HEK293 (cell line): ENCODE results near the gene GRAP2.

Experiments used
- CTCF ChIA-PET: fragments of 350-600 bp; formaldehyde crosslinking; extraction: SDS; loops from one replicate; lab custom pipeline; 2021; ENCODE audit warnings: antibody characterized with exemption; lab: Yijun Ruan, JAX
- POLR2A ChIA-PET: fragments of 300-600 bp; formaldehyde crosslinking; extraction: SDS; loops from one replicate; lab custom pipeline; 2020; ENCODE audit warnings: antibody characterized with exemption, inconsistent platforms; lab: Yijun Ruan, JAX
- H3K27ac ChIP-seq: fragments of 200-500 bp; sonication (Bioruptor generic); 2 replicates; pipeline ENCODE4 v1.5.1; 2014; ENCODE audit warnings: low read depth, low read length, control low read depth, inconsistent platforms; ENCODE audit errors: extremely low read depth
- H3K36me3 ChIP-seq, 2 experiments: fragments of 200-500 bp in 1 of 2; sonication (Bioruptor generic) in 1 of 2; 1 replicate in 1 of 2; 2 replicates in 1 of 2; pipeline ENCODE4 v1.5.1; 2014 to 2017; ENCODE audit warnings: inconsistent platforms in 2 of 2, low read length in 2 of 2; ENCODE audit not compliant: control insufficient read depth in 2 of 2, insufficient read depth in 1 of 2
- H3K4me1 ChIP-seq: fragments of 200-500 bp; sonication (Bioruptor generic); 2 replicates; pipeline ENCODE4 v1.5.1; 2014; ENCODE audit warnings: mild to moderate bottlenecking, low read length, inconsistent platforms; ENCODE audit not compliant: control insufficient read depth, insufficient read depth
- H3K4me3 ChIP-seq: 2 replicates; pipeline ENCODE4 v1.5.1; 2011; ENCODE audit warnings: low read depth, mild to moderate bottlenecking, control low read depth, low read length, moderate library complexity
- H3K9me3 ChIP-seq: fragments of 200-500 bp; sonication (Bioruptor generic); 2 replicates; pipeline ENCODE4 v1.5.1; 2014; ENCODE audit warnings: low read depth, low read length, inconsistent platforms; ENCODE audit not compliant: control insufficient read depth, insufficient read depth
- BCL6B ChIP-seq: fragments of 450-650 bp; formaldehyde crosslinking; IDR thresholded peaks from 2 replicates; pipeline ENCODE4 v1.5.1; 2017; ENCODE audit warnings: missing biosample characterization, missing genetic modification characterization
- GLI2 ChIP-seq: fragments of 450-650 bp; formaldehyde crosslinking; IDR thresholded peaks from 2 replicates; pipeline ENCODE4; 2017; ENCODE audit warnings: missing biosample characterization, missing genetic modification characterization, low read depth, borderline replicate concordance
- OVOL3 ChIP-seq: fragments of 450-650 bp; formaldehyde crosslinking; IDR thresholded peaks from 2 replicates; pipeline ENCODE4 v1.5.1; 2016; ENCODE audit warnings: missing biosample characterization, missing genetic modification characterization
- REST ChIP-seq: fragments of 450-650 bp; formaldehyde crosslinking; IDR thresholded peaks from 2 replicates; pipeline ENCODE4 v1.5.1; 2016; ENCODE audit warnings: missing biosample characterization, missing genetic modification characterization
- ZBTB11 ChIP-seq: fragments of 450-650 bp; formaldehyde crosslinking; conservative IDR thresholded peaks from 2 replicates; pipeline ENCODE4 v1.5.1; 2016; ENCODE audit warnings: low read depth, missing biosample characterization, missing genetic modification characterization
- ZBTB7A ChIP-seq: fragments of 450-650 bp; formaldehyde crosslinking; IDR thresholded peaks from 2 replicates; pipeline ENCODE4 v1.5.1; 2016; ENCODE audit warnings: low read depth, missing biosample characterization, missing genetic modification characterization
- ZFP41 ChIP-seq: fragments of 450-650 bp; formaldehyde crosslinking; IDR thresholded peaks from 2 replicates; pipeline ENCODE4 v1.5.1; 2016; ENCODE audit warnings: missing biosample characterization, missing genetic modification characterization, borderline replicate concordance
- ZIC2 ChIP-seq: fragments of 450-650 bp; formaldehyde crosslinking; IDR thresholded peaks from 2 replicates; pipeline ENCODE4 v1.5.1; 2016; ENCODE audit warnings: missing biosample characterization, missing genetic modification characterization
- ZNF146 ChIP-seq: fragments of 450-650 bp; formaldehyde crosslinking; IDR thresholded peaks from 2 replicates; pipeline ENCODE4 v1.5.1; 2016; ENCODE audit warnings: missing biosample characterization, missing genetic modification characterization
- ZNF239 ChIP-seq: fragments of 450-650 bp; formaldehyde crosslinking; IDR thresholded peaks from 2 replicates; pipeline ENCODE4 v1.5.1; 2016; ENCODE audit warnings: missing biosample characterization, missing genetic modification characterization
- ZNF561 ChIP-seq: fragments of 450-650 bp; IDR thresholded peaks from 2 replicates; pipeline ENCODE4 v1.5.1; 2018; ENCODE audit warnings: missing biosample characterization, missing genetic modification characterization, borderline replicate concordance
- ZNF626 ChIP-seq: fragments of 450-650 bp; sonication (Bioruptor Pico); formaldehyde crosslinking; IDR thresholded peaks from 2 replicates; pipeline ENCODE4 v1.5.1; 2018; ENCODE audit warnings: missing biosample characterization, missing genetic modification characterization, inconsistent platforms
- ZNF768 ChIP-seq: fragments of 450-650 bp; formaldehyde crosslinking; IDR thresholded peaks from 2 replicates; pipeline ENCODE4 v1.5.1; 2018; ENCODE audit warnings: missing biosample characterization, mild to moderate bottlenecking, missing genetic modification characterization
- ZNF776 ChIP-seq: fragments of 450-650 bp; formaldehyde crosslinking; IDR thresholded peaks from 2 replicates; pipeline ENCODE4 v1.5.0; 2017; ENCODE audit warnings: missing biosample characterization, missing genetic modification characterization, borderline replicate concordance
- TF ChIP-seq, protein P1 (sequence below): fragments of 450-650 bp; formaldehyde crosslinking; IDR thresholded peaks from 2 replicates; pipeline ENCODE4 v1.5.1; 2017; ENCODE audit warnings: missing biosample characterization, missing genetic modification characterization

The GRAP2 gene

DNA sequence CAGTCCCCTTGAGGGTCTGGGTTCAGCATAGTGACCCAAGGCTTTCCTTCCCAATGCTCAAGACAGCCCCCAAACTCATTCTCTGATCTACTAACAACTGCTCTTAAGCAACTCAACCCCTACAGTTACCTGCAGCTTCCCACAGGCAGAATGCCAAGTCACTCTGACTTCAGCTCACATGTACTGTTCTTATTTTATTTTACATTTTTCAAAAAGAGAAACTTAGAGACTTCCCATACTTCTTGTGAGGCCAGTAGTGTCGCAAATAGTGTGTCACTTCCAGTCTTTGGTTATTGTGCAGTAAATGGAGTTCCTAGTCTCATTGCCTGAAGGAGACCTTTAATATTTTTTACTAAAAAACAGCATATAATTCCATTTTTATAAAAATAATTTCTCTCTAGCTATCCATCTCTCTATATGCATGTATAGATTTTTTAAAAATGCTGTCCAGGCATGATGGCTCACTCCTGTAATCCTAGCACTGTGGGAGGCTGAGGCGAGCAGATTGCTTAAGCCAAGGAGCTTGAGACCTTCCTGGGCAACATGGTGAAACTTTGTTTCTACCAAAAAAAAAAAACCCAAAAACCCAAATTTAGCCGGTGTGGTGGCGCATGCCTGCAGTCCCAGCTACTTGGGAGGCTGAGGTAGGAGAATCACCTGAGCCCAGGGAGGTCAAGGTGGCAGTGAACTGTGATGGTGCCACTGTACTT lies 49.1 kb upstream of the GRAP2 start:
- ChIA-PET CTCF (interaction anchor here (0.6 to 1.5 kb wide), 4 partner anchors 33 to 447 kb away, joined by 3 to 5 read pairs (median 4); no protein-coding TSS in a partner anchor), POLR2A (no interaction called here)
- no peaks in the 10 kb centered on the region for H3K9me3 ChIP-seq
- no peak overlapping the region for H3K4me3 ChIP-seq
- H3K27ac ChIP-seq, result no peak overlapping the region
- H3K4me1 ChIP-seq, result no peaks in the 10 kb centered on the region
- no peak for TF ChIP-seq ZNF776 (tag by site-specific recombination)
- TF ChIP-seq ZBTB7A (tag by site-specific recombination), result no peak
- no peak for TF ChIP-seq ZBTB11
- no peak for TF ChIP-seq ZFP41 (tag by site-specific recombination)
- no peak for TF ChIP-seq ZNF626
- TF ChIP-seq ZNF146 (tag by site-specific recombination), result no peak
- TF ChIP-seq ZIC2, result no peak
- TF ChIP-seq REST (tag by site-specific recombination), result no peak
- TF ChIP-seq ZNF561 (tag by site-specific recombination), result no peak
- no peak for TF ChIP-seq BCL6B
- TF ChIP-seq GLI2, result no peak
- TF ChIP-seq ZNF768 (tag by site-specific recombination), result no peak
- no peak for TF ChIP-seq ZNF239 (tag by site-specific recombination)
- TF ChIP-seq, protein P1, sequence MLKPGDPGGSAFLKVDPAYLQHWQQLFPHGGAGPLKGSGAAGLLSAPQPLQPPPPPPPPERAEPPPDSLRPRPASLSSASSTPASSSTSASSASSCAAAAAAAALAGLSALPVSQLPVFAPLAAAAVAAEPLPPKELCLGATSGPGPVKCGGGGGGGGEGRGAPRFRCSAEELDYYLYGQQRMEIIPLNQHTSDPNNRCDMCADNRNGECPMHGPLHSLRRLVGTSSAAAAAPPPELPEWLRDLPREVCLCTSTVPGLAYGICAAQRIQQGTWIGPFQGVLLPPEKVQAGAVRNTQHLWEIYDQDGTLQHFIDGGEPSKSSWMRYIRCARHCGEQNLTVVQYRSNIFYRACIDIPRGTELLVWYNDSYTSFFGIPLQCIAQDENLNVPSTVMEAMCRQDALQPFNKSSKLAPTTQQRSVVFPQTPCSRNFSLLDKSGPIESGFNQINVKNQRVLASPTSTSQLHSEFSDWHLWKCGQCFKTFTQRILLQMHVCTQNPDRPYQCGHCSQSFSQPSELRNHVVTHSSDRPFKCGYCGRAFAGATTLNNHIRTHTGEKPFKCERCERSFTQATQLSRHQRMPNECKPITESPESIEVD (tag by site-specific recombination), result no peak
- no peak for TF ChIP-seq OVOL3 (tag by site-specific recombination)
- TF ChIP-seq, all 188 proteins: peak for 0
- H3K36me3 ChIP-seq, result no peaks in the 10 kb centered on the region
